GM21737 (cell line): ENCODE measurements around the gene ZNF224.
A peak's percentile ranks its signal among the peaks of the same experiment; 100 is the strongest.

Source experiments
- ATAC-seq: cut with Tn5 transposase; IDR thresholded peaks from one replicate; pipeline ENCODE4 v1.9.1; 2021; ENCODE audit warnings: mild to moderate bottlenecking, moderate library complexity; ENCODE audit not compliant: unreplicated experiment

ZNF224 gene

GRCh38 chr19:44093931-44094765 is at the start of gene ZNF224:
Gene ZNF224, plus strand, starts transcription at chr19:44094361. Its CDS starts 3,513 bp downstream, at chr19:44097874.
- ATAC-seq, result peak; percentile 89

GRCh38 chr19:44050740-44051649 is 43.2 kb upstream of the ZNF224 start:
- no peak for ATAC-seq

- ATAC-seq, result no peak
These were observed 42.3 kb upstream of the ZNF224 start, which contains the start of gene ZNF223 for GRCh38 chr19:44051650-44052402. Gene ZNF223, plus strand, starts transcription at chr19:44052036. Its CDS starts 3,141 bp downstream, at chr19:44055177.

- no peak for ATAC-seq
These were observed 38.3 kb upstream of the ZNF224 start for GRCh38 chr19:44055870-44056269.

GRCh38 chr19:44059229-44059628 is 34.9 kb upstream of the ZNF224 start:
- ATAC-seq, result no peak

- no peak for ATAC-seq
These were observed 33.1 kb upstream of the ZNF224 start for GRCh38 chr19:44061038-44061437.

GRCh38 chr19:44066305-44066704 is 27.9 kb upstream of the ZNF224 start:
- ATAC-seq, result no peak

GRCh38 chr19:44069415-44069814 is 24.7 kb upstream of the ZNF224 start:
- no peak for ATAC-seq

GRCh38 chr19:44071824-44072542 is 22.2 kb upstream of the ZNF224 start, which contains the start of gene ZNF284:
Gene ZNF284, plus strand, starts transcription at chr19:44072159. Its CDS starts 4,231 bp downstream, at chr19:44076390.
- ATAC-seq, result peak; percentile 92

- no peak for ATAC-seq
These were observed 21.4 kb upstream of the ZNF224 start for GRCh38 chr19:44072543-44073401.

- no peak for ATAC-seq
These were observed 17.8 kb upstream of the ZNF224 start for GRCh38 chr19:44076325-44076724.

GRCh38 chr19:44092108-44092507 is 2.1 kb upstream of the ZNF224 start:
- ATAC-seq, result no peak

GRCh38 chr19:44107751-44108150 is 13.6 kb downstream of the ZNF224 start:
- no peak for ATAC-seq

- ATAC-seq, result no peak
These were observed 15.3 kb downstream of the ZNF224 start for GRCh38 chr19:44109458-44109857.

- no peak for ATAC-seq
These were observed 17.8 kb downstream of the ZNF224 start for GRCh38 chr19:44111910-44112463.

GRCh38 chr19:44112802-44113137 is 18.6 kb downstream of the ZNF224 start:
- no peak for ATAC-seq

GRCh38 chr19:44113138-44113783 is 19.1 kb downstream of the ZNF224 start, which contains the start of gene ZNF225:
Gene ZNF225, plus strand, starts transcription at chr19:44113399. Its CDS starts 2,429 bp downstream, at chr19:44115828.
- ATAC-seq, result peak; percentile 88

- peak; percentile 13 for ATAC-seq
These were observed 19.7 kb downstream of the ZNF224 start for GRCh38 chr19:44113784-44114390.
